DMS79 (cell line): ENCODE measurements around the gene STYXL1.
"Not testable (repeated sequence)": the region's sequence is repeated elsewhere in the genome, so short reads cannot be mapped to it uniquely, and the experiment has no call there.

ENCODE experiments used
- DNase-seq: peaks from one replicate; lab custom pipeline; 2025; lab: John Stamatoyannopoulos, UW

STYXL1 gene

GRCh38 chr7:76065016-76065612, 17.3 kb upstream of the STYXL1 start:
- DNase-seq = no peak

GRCh38 chr7:76064208-76064970, 16.6 kb upstream of the STYXL1 start:
- DNase-seq = no peak

- DNase-seq = peak; percentile 3
Observed at GRCh38 chr7:76063525-76063924, 15.7 kb upstream of the STYXL1 start.

GRCh38 chr7:76063114-76063513, 15.3 kb upstream of the STYXL1 start:
- DNase-seq = no peak

GRCh38 chr7:76062254-76062653, 14.5 kb upstream of the STYXL1 start:
- DNase-seq = no peak

- no peak for DNase-seq
Observed at GRCh38 chr7:76060842-76061241, 13.0 kb upstream of the STYXL1 start.

GRCh38 chr7:76058745-76059144, 10.9 kb upstream of the STYXL1 start:
- DNase-seq = not testable (repeated sequence)

GRCh38 chr7:76057813-76058145, 10.0 kb upstream of the STYXL1 start:
- peak; percentile 49 for DNase-seq

GRCh38 chr7:76057103-76057812, 9.5 kb upstream of the STYXL1 start:
- no peak for DNase-seq

- DNase-seq = no peak
Observed at GRCh38 chr7:76056241-76056640, 8.4 kb upstream of the STYXL1 start.

- no peak for DNase-seq
Observed at GRCh38 chr7:76054123-76055120, 6.6 kb upstream of the STYXL1 start.

GRCh38 chr7:76053461-76053860, 5.7 kb upstream of the STYXL1 start:
- no peak for DNase-seq

- DNase-seq = not testable (repeated sequence)
Observed at GRCh38 chr7:76052681-76053080, 4.9 kb upstream of the STYXL1 start.

- no peak for DNase-seq
Observed at GRCh38 chr7:76051840-76052239, 4.0 kb upstream of the STYXL1 start.

GRCh38 chr7:76050545-76050944, 2.7 kb upstream of the STYXL1 start:
- no peak for DNase-seq

- no peak for DNase-seq
Observed at GRCh38 chr7:76049295-76049694, 1.5 kb upstream of the STYXL1 start.

GRCh38 chr7:76048668-76048988, 828 bp upstream of the STYXL1 start:
- peak; percentile 68 for DNase-seq

GRCh38 chr7:76047305-76047810, 442 bp downstream of the STYXL1 start:
- DNase-seq = no peak

GRCh38 chr7:76044375-76044865, 3.4 kb downstream of the STYXL1 start:
- no peak for DNase-seq

- no peak for DNase-seq
Observed at GRCh38 chr7:76040126-76040525, 7.7 kb downstream of the STYXL1 start.

- no peak for DNase-seq
Observed at GRCh38 chr7:76037310-76037709, 10.5 kb downstream of the STYXL1 start.

- DNase-seq = no peak
Observed at GRCh38 chr7:76031964-76032363, 15.8 kb downstream of the STYXL1 start.
